ENCODE measurements around the gene KCNAB2.

- TF ChIP-seq, protein P1, sequence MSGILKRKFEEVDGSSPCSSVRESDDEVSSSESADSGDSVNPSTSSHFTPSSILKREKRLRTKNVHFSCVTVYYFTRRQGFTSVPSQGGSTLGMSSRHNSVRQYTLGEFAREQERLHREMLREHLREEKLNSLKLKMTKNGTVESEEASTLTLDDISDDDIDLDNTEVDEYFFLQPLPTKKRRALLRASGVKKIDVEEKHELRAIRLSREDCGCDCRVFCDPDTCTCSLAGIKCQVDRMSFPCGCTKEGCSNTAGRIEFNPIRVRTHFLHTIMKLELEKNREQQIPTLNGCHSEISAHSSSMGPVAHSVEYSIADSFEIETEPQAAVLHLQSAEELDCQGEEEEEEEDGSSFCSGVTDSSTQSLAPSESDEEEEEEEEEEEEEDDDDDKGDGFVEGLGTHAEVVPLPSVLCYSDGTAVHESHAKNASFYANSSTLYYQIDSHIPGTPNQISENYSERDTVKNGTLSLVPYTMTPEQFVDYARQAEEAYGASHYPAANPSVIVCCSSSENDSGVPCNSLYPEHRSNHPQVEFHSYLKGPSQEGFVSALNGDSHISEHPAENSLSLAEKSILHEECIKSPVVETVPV (CRISPR knock-in tag; IDR thresholded peaks at IDR 0.05): no peak
- TF ChIP-seq TOX (CRISPR knock-in tag; IDR thresholded peaks at IDR 0.05; ENCODE audit: borderline replicate concordance) (no peak), ZFP3 (CRISPR knock-in tag; IDR thresholded peaks at IDR 0.05) (no peak)
Measured at GRCh38 chr1:6030132-6030531, 15.6 kb upstream of the KCNAB2 start.

Measured in SK-N-SH treated with all-trans-retinoic acid at 6 μM for 48 hours (cell line).